GM12878 (cell line): ENCODE data around the gene GAK. TPM values are rescaled to one million over a fixed set of nuclear protein-coding genes. Genes with fewer than 3 reads are reported as not detected.

Experiments
- ATF7 ChIP-seq: fragments of 450-650 bp; IDR thresholded peaks from 2 replicates; pipeline ENCODE4 v1.6.1; 2016; ENCODE audit warnings: low read depth, mild to moderate bottlenecking
- BMI1 ChIP-seq: fragments of 450-650 bp; IDR thresholded peaks from 2 replicates; pipeline ENCODE4 v1.6.1; 2016; ENCODE audit warnings: mild to moderate bottlenecking, moderate library complexity, borderline replicate concordance
- CHD1 ChIP-seq: IDR thresholded peaks from 2 replicates; pipeline ENCODE4 v1.6.1; 2012; ENCODE audit warnings: low read depth, low read length, improper control_type of control experiment
- E2F4 ChIP-seq: IDR thresholded peaks from 2 replicates; pipeline ENCODE4 v1.6.1; 2012; ENCODE audit warnings: low read depth, low read length, improper control_type of control experiment
- E2F8 ChIP-seq: fragments of 450-650 bp; IDR thresholded peaks from 2 replicates; pipeline ENCODE4 v1.6.1; 2018; ENCODE audit warnings: mild to moderate bottlenecking, low read depth, moderate library complexity; ENCODE audit not compliant: partially characterized antibody
- ESRRA ChIP-seq: IDR thresholded peaks from 2 replicates; pipeline ENCODE4 v1.6.1; 2012; ENCODE audit warnings: mild to moderate bottlenecking, low read length, improper control_type of control experiment
- HCFC1 ChIP-seq: fragments of 150-350 bp; IDR thresholded peaks from 2 replicates; pipeline ENCODE4 v1.6.1; 2014; ENCODE audit warnings: low read length
- JUNB ChIP-seq: IDR thresholded peaks from 2 replicates; pipeline ENCODE4 v1.6.1; 2016; ENCODE audit warnings: antibody characterized with exemption, mild to moderate bottlenecking
- KAT2A ChIP-seq: conservative IDR thresholded peaks from 2 replicates; pipeline ENCODE4 v1.6.1; 2011; ENCODE audit warnings: low read depth, low read length; ENCODE audit not compliant: control insufficient read depth
- NR2F1 ChIP-seq: fragments of 450-650 bp; conservative IDR thresholded peaks from 2 replicates; pipeline ENCODE4 v1.6.1; 2017; ENCODE audit warnings: mild to moderate bottlenecking
- REST ChIP-seq: IDR thresholded peaks from 2 replicates; pipeline ENCODE4 v1.6.1; 2012; ENCODE audit warnings: mild to moderate bottlenecking, low read depth, low read length
- SIX5 ChIP-seq: IDR thresholded peaks from 2 replicates; pipeline ENCODE4 v1.6.1; 2011; ENCODE audit warnings: mild to moderate bottlenecking, low read depth, low read length, moderate library complexity; ENCODE audit not compliant: severe bottlenecking
- SMAD5 ChIP-seq: IDR thresholded peaks from 2 replicates; pipeline ENCODE4 v1.6.1; 2016; ENCODE audit warnings: antibody characterized with exemption, low read depth
- SREBF1 ChIP-seq: IDR thresholded peaks from 2 replicates; pipeline ENCODE4 v1.6.1; 2012; ENCODE audit warnings: mild to moderate bottlenecking, low read length
- TCF3 ChIP-seq: IDR thresholded peaks from 2 replicates; pipeline ENCODE4 v1.6.1; 2012; ENCODE audit warnings: low read depth, mild to moderate bottlenecking, low read length, borderline replicate concordance; ENCODE audit not compliant: insufficient read depth
- WRNIP1 ChIP-seq: IDR thresholded peaks from 2 replicates; pipeline ENCODE4 v1.6.1; 2011; ENCODE audit warnings: low read depth, low read length, improper control_type of control experiment, borderline replicate concordance
- YY1 ChIP-seq: IDR thresholded peaks from 2 replicates; pipeline ENCODE4 v1.6.1; 2011; ENCODE audit warnings: low read depth, mild to moderate bottlenecking, low read length
- polyA plus RNA-seq, 11 experiments: library from polyadenylated mRNA; depleted of rRNA in 4 of 11; unstranded in 6 of 11; stranded (reverse) in 5 of 11; fragments of >200 nt; fragmentation: Nextera tagmentation in 4 of 11; fragmentation: Illumina TruSeq in 1 of 11; extraction: Ambion mirVana in 4 of 11; extraction: Trizol in 1 of 11; gene quantifications; 1 replicate in 1 of 11; 2 replicates in 10 of 11; pipeline versions ENCODE4 v1.2.1 to v1.2.3, GENCODE V29; 2011 to 2016; ENCODE audit warnings: inconsistent platforms in 2 of 11, missing spikeins in 2 of 11, low read depth in 1 of 11
- total RNA-seq, 4 experiments: library from RNA; depleted of rRNA in 3 of 4; stranded (reverse); fragments of >200 nt in 3 of 4; fragmentation: Illumina TruSeq in 1 of 4; extraction: Trizol in 1 of 4; gene quantifications; 2 replicates each; pipeline versions ENCODE4 v1.2.1 to v1.2.3, GENCODE V29; 2013 to 2021
- TF ChIP-seq, protein P1 (sequence below): fragments of 450-650 bp; conservative IDR thresholded peaks from 2 replicates; pipeline ENCODE4 v1.6.1; 2017; ENCODE audit warnings: mild to moderate bottlenecking, moderate library complexity
- TF ChIP-seq, protein P2 (sequence below): IDR thresholded peaks from 2 replicates; pipeline ENCODE4 v1.6.1; 2011; ENCODE audit warnings: low read depth, low read length, improper control_type of control experiment, borderline replicate concordance

The GAK gene
- total and polyA plus RNA-seq, 10 of the 15 experiments (the other 5 are each of a cell fraction or from before 2014, with no cell fraction given): 0.82 to 127 (median 53.8) TPM

DNA sequence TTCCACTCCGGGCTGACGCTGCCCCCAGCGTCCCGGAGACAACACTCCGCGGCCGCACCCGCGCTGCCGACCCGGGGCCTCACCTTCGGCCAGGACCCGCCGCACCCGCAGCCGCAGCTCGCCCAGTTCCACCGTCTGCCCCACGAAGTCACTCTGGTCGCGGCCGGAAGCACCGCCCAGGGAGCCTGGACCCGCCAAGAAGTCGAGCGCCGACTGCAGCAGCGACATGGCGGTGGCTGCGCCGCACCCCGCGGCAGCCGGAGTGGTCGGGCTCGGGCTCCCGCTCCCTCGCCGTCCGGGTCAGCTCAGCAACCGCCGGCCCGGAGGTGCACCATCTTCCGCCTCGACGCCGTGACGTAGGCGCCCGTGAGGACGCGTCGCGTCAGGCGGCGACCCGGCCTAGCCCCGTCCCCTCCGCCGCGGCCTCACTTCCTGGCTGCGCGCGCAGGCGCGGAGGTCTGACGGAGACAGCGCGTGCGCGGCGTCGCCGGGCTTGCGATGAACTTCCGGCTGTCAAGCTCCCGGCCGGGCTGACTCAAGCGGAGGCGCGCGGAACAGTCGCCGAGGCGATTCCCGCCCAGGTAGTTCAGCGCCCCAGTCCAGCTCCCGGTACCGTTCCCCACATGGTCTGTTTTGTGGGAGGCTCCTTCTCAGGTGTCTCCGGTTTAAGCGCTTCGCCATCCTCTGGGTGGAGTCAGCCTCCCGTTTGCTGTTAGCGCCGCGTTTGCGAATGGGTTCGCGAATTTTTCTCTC is at the start of gene GAK, which contains the start of gene TMEM175 (continued):
- TF ChIP-seq ATF7 (no peak), REST (no peak), E2F4 (peak; percentile 78; the same call in 1 of the 2 replicates), JUNB (no peak), TCF3 (0 out of 2 replicates have a peak, but pooled peaks have one; percentile 47), WRNIP1 (0 out of 2 replicates have a peak, but pooled peaks have one; percentile 50), NR2F1 (peak; percentile 70), SREBF1 (no peak), KAT2A (no peak), YY1 (peak; percentile 80; the same call in 1 of the 2 replicates), HCFC1 (peak; percentile 68), SIX5 (no peak), BMI1 (no peak), E2F8 (no peak), CHD1 (peak; percentile 63; the same call in 1 of the 2 replicates), SMAD5 (no peak), ESRRA (no peak)
- TF ChIP-seq, protein P1, sequence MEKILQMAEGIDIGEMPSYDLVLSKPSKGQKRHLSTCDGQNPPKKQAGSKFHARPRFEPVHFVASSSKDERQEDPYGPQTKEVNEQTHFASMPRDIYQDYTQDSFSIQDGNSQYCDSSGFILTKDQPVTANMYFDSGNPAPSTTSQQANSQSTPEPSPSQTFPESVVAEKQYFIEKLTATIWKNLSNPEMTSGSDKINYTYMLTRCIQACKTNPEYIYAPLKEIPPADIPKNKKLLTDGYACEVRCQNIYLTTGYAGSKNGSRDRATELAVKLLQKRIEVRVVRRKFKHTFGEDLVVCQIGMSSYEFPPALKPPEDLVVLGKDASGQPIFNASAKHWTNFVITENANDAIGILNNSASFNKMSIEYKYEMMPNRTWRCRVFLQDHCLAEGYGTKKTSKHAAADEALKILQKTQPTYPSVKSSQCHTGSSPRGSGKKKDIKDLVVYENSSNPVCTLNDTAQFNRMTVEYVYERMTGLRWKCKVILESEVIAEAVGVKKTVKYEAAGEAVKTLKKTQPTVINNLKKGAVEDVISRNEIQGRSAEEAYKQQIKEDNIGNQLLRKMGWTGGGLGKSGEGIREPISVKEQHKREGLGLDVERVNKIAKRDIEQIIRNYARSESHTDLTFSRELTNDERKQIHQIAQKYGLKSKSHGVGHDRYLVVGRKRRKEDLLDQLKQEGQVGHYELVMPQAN: peak; percentile 81
- TF ChIP-seq, protein P2, sequence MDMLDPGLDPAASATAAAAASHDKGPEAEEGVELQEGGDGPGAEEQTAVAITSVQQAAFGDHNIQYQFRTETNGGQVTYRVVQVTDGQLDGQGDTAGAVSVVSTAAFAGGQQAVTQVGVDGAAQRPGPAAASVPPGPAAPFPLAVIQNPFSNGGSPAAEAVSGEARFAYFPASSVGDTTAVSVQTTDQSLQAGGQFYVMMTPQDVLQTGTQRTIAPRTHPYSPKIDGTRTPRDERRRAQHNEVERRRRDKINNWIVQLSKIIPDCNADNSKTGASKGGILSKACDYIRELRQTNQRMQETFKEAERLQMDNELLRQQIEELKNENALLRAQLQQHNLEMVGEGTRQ: no peak
